Measurements from ENCODE around the gene POLN. TPM values are rescaled to one million over a fixed set of nuclear protein-coding genes. Genes with fewer than 3 reads are reported as not detected.

POLN gene
- polyA plus RNA-seq, 1 donor (not counting 4 experiments of a cell fraction or from before 2014, with no cell fraction given): 1.3 TPM

- TF ChIP-seq EZH2 (IDR thresholded peaks at IDR 0.05; ENCODE audit: low read length) (no peak), CTCF (optimal IDR thresholded peaks at IDR 0.05 in 1 of 3, IDR thresholded peaks at IDR 0.05 in 1 of 3, conservative IDR thresholded peaks at IDR 0.05 in 1 of 3; ENCODE audit: extremely low read depth in 1 of 3, insufficient read depth in 2 of 3, low read length in 3 of 3) (no peak)
- H3K4me2 ChIP-seq (ENCODE audit: control insufficient read depth, extremely low read depth, insufficient read depth, low read depth, low read length): no peak overlapping the region
- dilution Hi-C loops (cut with MboI; ENCODE audit: extremely low pct_ligation_motif_present, low sequenced_read_pairs): no loop called here
- H3K4me3 ChIP-seq (ENCODE audit: control insufficient read depth in 2 of 3, extremely low read depth in 1 of 3, insufficient read depth in 2 of 3, low read depth in 1 of 3, low read length in 3 of 3): no peak overlapping the region
- H3K9me3 ChIP-seq (ENCODE audit: control insufficient read depth, low read depth, low read length): no peaks in the 10 kb centered on the region
- no peaks in the 10 kb centered on the region for H3K9me1 ChIP-seq (ENCODE audit: control insufficient read depth, extremely low read depth, insufficient read depth, low read length)
- H3K27me3 ChIP-seq (ENCODE audit: control insufficient read depth, extremely low read depth, insufficient read depth, low read length): peaks cover 5% of the 10 kb centered on the region
- H3K9ac ChIP-seq (ENCODE audit: control insufficient read depth, extremely low read depth, insufficient read depth, low read length): no peak overlapping the region
- H3K79me2 ChIP-seq (ENCODE audit: control insufficient read depth, insufficient read depth, low read length): no peaks in the 10 kb centered on the region
- no peak overlapping the region for H3K27ac ChIP-seq (ENCODE audit: control insufficient read depth, insufficient read depth, low read length)
- FAIRE-seq (no peak), DNase-seq (ENCODE audit: low read depth, low spot score) (no peak)
- H3K36me3 ChIP-seq (ENCODE audit: control insufficient read depth in 2 of 2, extremely low read depth in 1 of 2, insufficient read depth in 2 of 2, low read length in 2 of 2): no peaks in the 10 kb centered on the region
- no peaks in the 10 kb centered on the region for H4K20me1 ChIP-seq (ENCODE audit: control insufficient read depth, extremely low read depth, insufficient read depth, low read length)
- no peak overlapping the region for H2AFZ ChIP-seq (ENCODE audit: control insufficient read depth, low read length)
- H3K4me1 ChIP-seq (ENCODE audit: control insufficient read depth, extremely low read depth, insufficient read depth, low read length): no peaks in the 10 kb centered on the region
Observed at GRCh38 chr4:2083116-2083825, 158.7 kb downstream of the POLN start.

- Histone ChIP-seq H3K4me1 (ENCODE audit: control insufficient read depth, extremely low read depth, insufficient read depth, low read length) (no peaks in the 10 kb centered on the region), H4K20me1 (ENCODE audit: control insufficient read depth, extremely low read depth, insufficient read depth, low read length) (no peaks in the 10 kb centered on the region), H3K4me3 (ENCODE audit: control insufficient read depth in 2 of 3, extremely low read depth in 1 of 3, insufficient read depth in 2 of 3, low read depth in 1 of 3, low read length in 3 of 3) (no peak overlapping the region), H3K9me1 (ENCODE audit: control insufficient read depth, extremely low read depth, insufficient read depth, low read length) (no peaks in the 10 kb centered on the region), H3K27ac (ENCODE audit: control insufficient read depth, insufficient read depth, low read length) (no peak overlapping the region), H3K9me3 (ENCODE audit: control insufficient read depth, low read depth, low read length) (no peaks in the 10 kb centered on the region), H3K9ac (ENCODE audit: control insufficient read depth, extremely low read depth, insufficient read depth, low read length) (no peak overlapping the region), H2AFZ (ENCODE audit: control insufficient read depth, low read length) (no peak overlapping the region), H3K27me3 (ENCODE audit: control insufficient read depth, extremely low read depth, insufficient read depth, low read length) (peaks cover 5% of the 10 kb centered on the region), H3K4me2 (ENCODE audit: control insufficient read depth, extremely low read depth, insufficient read depth, low read depth, low read length) (no peak overlapping the region), H3K36me3 (ENCODE audit: control insufficient read depth in 2 of 2, extremely low read depth in 1 of 2, insufficient read depth in 2 of 2, low read length in 2 of 2) (no peaks in the 10 kb centered on the region), H3K79me2 (ENCODE audit: control insufficient read depth, insufficient read depth, low read length) (no peaks in the 10 kb centered on the region)
- dilution Hi-C loops (cut with MboI; ENCODE audit: extremely low pct_ligation_motif_present, low sequenced_read_pairs): no loop called here
- TF ChIP-seq EZH2 (IDR thresholded peaks at IDR 0.05; ENCODE audit: low read length): no peak
- no peak for TF ChIP-seq CTCF (optimal IDR thresholded peaks at IDR 0.05 in 1 of 3, IDR thresholded peaks at IDR 0.05 in 1 of 3, conservative IDR thresholded peaks at IDR 0.05 in 1 of 3; ENCODE audit: extremely low read depth in 1 of 3, insufficient read depth in 2 of 3, low read length in 3 of 3)
- DNase-seq (ENCODE audit: low read depth, low spot score) (no peak), FAIRE-seq (no peak)
Observed at GRCh38 chr4:2082627-2083026, 159.3 kb downstream of the POLN start.

All from keratinocyte (primary cell).